Measurements from ENCODE around the gene KCTD1.

Gene KCTD1

DNA sequence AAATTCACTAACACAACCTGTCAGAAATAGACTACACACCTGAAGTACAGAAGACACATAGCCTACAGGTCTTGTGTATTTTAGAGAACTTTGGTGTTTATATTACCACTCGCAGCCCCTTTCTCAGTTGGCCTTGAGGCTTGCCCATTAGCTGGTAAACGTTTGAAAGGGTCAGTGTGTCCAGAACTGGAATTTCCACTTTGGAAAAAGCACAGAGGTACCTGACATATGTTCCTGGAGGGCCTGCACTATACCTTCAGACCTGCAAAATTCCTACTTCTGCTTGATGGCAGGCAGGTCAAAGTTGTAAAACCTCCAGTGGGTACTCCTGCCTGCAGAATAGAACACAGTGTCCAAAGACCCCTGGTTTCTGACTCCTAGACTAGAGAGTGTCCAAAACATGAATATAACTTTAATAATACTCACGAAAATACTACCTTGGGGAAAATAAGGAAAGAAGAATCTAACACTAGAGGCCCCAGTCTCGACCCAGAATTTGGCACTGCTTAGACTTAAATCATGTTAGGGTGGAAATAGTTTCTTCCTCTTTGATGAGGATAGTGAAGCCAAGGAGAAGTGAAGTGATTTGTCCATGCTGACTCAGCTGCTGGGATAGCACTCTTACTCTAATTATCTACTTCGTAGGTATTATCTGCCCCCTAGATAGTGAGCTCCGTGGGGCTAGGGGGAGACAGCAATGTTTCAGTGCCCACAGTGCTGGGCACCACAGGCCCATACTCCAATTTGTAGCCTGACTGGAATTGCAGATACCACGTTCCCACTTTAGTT is 2.8 kb downstream of the KCTD1 start:
- TF ChIP-seq JUND (IDR thresholded peaks at IDR 0.05; ENCODE audit: low read depth) = no peak
- in situ Hi-C loops (cut with HindIII; ENCODE audit: low pct_unique_long_range_greater_than_20kb, low sequenced_read_pairs) = no loop called here
- peak in 1 of 2 experiments; percentile 25 for DNase-seq (ENCODE audit: low read depth in 1 of 2, low spot score in 1 of 2)

DNA sequence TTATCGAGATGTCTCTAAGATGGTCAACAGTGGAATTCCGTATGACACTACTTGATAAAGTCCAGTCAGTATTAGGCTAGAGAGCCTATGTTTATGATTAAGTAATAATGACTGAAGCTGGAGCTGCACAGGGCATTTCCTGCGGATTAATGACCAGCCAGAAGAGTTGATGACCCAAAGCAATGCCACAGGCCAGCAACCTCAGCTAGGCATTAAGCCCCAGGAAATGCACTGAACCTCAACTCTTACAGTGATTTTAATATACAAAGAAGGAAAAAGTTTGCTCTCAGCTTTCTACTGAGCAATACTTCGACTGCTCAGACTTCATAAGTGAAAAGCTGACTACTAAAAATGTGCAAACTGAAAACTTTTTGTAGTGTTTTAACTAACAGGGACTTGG is 3.9 kb downstream of the KCTD1 start:
- in situ Hi-C loops (cut with HindIII; ENCODE audit: low pct_unique_long_range_greater_than_20kb, low sequenced_read_pairs) = no loop called here
- no peak for TF ChIP-seq JUND (IDR thresholded peaks at IDR 0.05; ENCODE audit: low read depth)
- no peak for DNase-seq (ENCODE audit: low read depth in 1 of 2, low spot score in 1 of 2)

DNA sequence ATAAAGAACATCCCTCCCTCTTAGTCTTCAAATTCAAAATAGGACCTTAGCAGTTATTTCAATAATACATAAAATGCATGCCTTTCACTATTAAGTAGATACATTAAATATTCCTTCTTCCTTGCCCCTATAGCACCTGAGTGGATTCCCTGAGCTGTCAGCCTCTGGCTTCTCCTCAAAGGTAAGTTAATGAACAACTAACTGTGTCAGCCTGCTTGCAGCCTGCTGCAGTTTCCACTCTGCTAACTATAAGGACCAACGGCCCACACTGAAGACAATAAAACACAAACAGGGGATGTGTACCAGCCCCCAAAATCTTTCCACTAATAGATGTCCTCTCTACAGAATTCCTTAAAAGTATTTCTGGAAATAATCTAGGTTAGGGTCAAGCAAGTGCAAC is 5.0 kb downstream of the KCTD1 start:
- DNase-seq (ENCODE audit: low read depth in 1 of 2, low spot score in 1 of 2) = no peak
- in situ Hi-C loops (cut with HindIII; ENCODE audit: low pct_unique_long_range_greater_than_20kb, low sequenced_read_pairs) = no loop called here
- TF ChIP-seq JUND (IDR thresholded peaks at IDR 0.05; ENCODE audit: low read depth) = no peak

DNA sequence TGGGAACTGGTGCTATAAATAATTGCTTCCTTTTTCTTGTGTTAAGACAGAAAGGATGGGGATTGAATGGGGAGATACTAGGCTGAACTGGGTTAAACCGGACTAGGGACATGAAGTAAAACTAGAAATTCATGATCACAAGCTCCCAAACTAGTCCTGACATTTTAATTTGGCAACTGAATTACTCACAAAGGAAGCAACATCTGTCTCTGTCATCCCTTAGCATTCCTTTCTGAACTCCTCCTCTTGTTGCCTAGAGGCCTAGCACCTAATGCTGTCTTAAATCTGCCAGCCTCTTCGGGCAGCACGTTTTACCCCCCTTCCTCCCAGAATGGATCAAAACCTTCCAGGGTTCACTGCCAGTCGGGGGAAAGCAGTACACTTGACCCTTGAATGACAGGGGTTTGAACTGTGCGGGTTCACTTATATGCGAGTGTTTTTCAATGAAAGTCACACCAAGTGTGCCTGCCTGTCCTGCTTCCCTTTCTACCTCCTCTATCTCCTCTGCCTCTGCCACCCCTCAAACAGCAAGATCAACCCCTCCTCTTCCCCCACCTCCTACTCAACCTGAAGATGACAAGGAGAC is 8.2 kb downstream of the KCTD1 start:
- peak in 1 of 2 experiments; percentile 22 for DNase-seq (ENCODE audit: low read depth in 1 of 2, low spot score in 1 of 2)
- in situ Hi-C loops (cut with HindIII; ENCODE audit: low pct_unique_long_range_greater_than_20kb, low sequenced_read_pairs) = no loop called here

DNA sequence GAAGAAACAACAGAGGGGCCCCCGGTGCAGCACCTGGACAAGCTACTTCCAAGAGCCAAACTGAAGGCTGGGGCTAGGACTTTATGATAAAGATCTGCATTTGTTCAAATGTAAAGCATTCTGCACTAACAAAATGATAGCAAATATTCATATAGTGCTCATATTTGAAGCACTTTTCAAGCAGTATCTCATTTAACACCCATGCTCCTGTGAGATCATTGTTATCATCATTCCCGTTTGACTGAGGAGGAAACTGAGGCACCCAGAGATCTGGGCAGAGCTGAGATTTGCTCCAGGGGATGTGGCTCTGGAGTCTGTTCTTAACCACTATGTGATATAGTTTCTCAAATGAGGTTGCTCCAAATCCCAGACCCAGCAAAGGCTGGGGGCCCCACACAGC is 9.8 kb downstream of the KCTD1 start:
- in situ Hi-C loops (cut with HindIII; ENCODE audit: low pct_unique_long_range_greater_than_20kb, low sequenced_read_pairs) = no loop called here
- no peak for TF ChIP-seq JUND (IDR thresholded peaks at IDR 0.05; ENCODE audit: low read depth)
- DNase-seq (ENCODE audit: low read depth in 1 of 2, low spot score in 1 of 2) = no peak

More for the DNA sequence above, 8.2 kb downstream of the KCTD1 start:
- TF ChIP-seq JUND (IDR thresholded peaks at IDR 0.05; ENCODE audit: low read depth) = no peak

DNA sequence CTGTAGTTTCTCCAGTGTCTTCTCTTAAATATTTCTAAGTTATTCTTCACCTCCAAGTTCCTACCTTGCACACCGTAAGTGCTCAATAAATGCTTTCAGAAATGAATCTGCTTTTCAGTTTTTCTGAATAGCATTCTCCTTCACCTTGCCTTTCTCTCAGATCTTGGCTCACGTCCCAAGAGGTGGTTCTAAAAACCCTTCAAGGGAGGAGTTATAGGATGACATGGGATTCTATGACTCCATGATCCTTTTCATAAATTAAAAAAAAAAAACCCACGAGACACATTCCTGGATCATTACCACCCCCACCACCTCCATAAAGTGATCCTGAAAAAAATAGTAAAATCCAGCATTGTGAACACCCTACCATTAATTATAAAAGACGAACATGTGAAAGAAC is 11.7 kb downstream of the KCTD1 start:
- no peak for TF ChIP-seq JUND (IDR thresholded peaks at IDR 0.05; ENCODE audit: low read depth)
- DNase-seq (ENCODE audit: low read depth in 1 of 2, low spot score in 1 of 2) = no peak
- in situ Hi-C loops (cut with HindIII; ENCODE audit: low pct_unique_long_range_greater_than_20kb, low sequenced_read_pairs) = no loop called here

DNA sequence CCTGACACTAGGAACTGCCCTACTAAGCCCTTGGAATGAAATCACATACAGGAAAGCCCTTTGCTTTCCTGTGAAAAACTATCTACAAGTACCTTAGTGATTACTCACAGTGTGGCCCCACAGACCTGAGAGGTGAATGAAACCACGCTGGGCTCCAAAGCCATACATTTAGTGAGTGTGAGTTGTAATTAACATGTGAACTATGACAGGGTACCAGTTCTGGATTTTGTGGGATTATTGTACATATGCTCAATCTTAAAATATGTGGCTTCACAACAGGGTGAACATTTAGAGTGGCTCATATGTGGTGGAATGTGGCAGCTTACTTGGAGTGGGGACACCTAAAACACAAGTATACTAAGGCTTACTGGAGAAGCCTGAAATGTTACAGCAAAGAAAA is 12.3 kb downstream of the KCTD1 start:
- DNase-seq (ENCODE audit: low read depth in 1 of 2, low spot score in 1 of 2) = no peak
- in situ Hi-C loops (cut with HindIII; ENCODE audit: low pct_unique_long_range_greater_than_20kb, low sequenced_read_pairs) = no loop called here
- no peak for TF ChIP-seq JUND (IDR thresholded peaks at IDR 0.05; ENCODE audit: low read depth)

DNA sequence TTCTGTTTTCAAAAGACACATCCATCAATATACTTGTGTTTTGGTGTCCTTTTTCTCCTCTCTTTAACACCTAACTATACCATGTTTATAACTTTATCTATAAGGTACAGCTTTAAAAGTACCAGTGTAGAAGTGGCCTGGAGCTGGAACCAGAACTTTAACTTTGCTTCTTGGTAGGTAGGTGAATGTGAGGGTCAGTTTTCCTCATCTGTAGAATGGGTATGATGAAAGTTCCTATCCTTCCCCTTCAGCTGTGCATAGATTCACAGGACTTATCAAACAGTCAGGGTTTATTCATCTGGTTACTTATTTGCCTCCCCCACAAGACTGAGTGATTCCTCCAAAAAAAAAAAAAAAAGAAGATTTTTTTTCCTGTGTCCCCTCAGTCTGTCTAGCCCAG is 12.7 kb downstream of the KCTD1 start:
- no peak for TF ChIP-seq JUND (IDR thresholded peaks at IDR 0.05; ENCODE audit: low read depth)
- in situ Hi-C loops (cut with HindIII; ENCODE audit: low pct_unique_long_range_greater_than_20kb, low sequenced_read_pairs) = no loop called here
- DNase-seq (ENCODE audit: low read depth in 1 of 2, low spot score in 1 of 2) = no peak

DNA sequence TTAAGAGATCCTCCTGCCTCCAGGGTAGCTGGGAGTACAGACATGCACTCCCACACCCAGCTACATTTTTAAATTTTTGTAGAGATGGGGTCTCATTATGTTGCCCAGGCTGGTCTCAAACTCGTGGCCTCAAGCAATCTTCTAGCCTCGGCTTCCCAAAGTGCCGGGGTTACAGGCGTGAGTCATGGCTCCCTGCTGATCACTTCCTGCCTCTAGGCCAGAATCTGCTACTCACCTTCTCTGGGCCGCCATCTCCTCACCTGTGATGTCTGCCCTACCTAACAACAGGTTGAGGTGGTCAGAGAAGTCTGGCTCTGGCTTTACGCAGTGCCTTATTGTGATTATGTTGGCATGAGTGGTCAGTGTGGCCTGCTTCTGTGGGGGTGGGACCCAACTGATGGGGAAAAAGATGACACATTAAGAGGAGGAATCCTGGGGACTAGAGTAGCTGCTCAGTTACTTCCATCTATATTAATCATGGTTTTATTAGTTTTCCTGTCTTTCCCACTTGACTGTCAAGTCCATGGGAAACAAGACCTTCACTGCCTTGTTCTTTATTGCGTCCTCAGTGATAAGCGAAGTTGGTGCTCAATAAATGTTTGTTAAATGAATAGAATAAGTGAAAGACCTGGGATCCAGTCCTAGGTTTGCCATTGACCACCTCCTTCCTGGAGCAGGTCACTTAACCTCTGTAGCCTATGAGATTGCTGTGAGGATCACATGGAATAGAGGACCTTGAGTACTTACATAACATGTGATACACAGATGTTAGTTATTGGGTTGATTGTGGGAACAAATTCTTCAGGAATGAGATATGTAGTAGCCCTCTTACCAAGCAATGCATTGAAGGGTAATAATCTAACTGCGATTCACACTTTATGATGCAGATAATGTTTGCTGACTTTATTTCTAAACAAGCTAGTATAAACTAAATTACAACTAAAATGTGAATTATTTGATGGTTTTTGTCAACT is 15.7 kb downstream of the KCTD1 start:
- in situ Hi-C loops (cut with HindIII; ENCODE audit: low pct_unique_long_range_greater_than_20kb, low sequenced_read_pairs) = no loop called here
- TF ChIP-seq JUND (IDR thresholded peaks at IDR 0.05; ENCODE audit: low read depth) = no peak
- no peak for DNase-seq (ENCODE audit: low read depth in 1 of 2, low spot score in 1 of 2)

DNA sequence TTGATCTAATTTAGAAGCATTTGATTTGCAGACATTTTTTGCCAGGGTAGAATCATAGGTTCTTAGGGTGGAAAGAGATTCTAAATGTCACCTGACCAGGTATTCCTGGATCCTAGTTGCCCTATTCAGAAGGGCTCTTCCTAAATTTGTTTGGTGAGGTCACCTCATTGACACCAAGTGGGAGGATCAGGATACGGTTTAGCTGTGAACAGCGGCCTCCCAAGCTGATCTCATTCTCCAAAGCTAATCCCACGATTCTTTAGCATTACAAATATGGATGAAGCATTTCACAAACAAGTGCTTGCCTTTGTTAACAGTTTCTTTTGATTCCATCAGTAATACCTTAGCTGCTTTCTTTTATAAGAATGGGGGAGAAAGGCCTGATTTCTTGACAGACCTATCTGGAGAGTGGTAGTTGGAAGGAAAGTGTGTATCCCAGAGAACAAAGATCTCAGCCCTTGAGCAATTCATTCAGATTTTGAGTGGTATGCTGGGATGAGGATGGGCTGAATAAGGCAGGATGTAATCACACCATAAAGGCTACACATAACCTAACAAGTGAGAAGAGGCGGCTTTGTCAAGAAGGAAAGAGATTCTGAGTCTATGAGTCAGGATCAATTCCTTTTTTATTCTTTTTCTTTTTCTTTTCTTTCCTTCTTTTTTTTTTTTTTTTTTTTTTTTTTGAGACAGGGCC is 16.6 kb downstream of the KCTD1 start:
- in situ Hi-C loops (cut with HindIII; ENCODE audit: low pct_unique_long_range_greater_than_20kb, low sequenced_read_pairs) = no loop called here
- TF ChIP-seq JUND (IDR thresholded peaks at IDR 0.05; ENCODE audit: low read depth) = no peak
- DNase-seq (ENCODE audit: low read depth in 1 of 2, low spot score in 1 of 2) = no peak

DNA sequence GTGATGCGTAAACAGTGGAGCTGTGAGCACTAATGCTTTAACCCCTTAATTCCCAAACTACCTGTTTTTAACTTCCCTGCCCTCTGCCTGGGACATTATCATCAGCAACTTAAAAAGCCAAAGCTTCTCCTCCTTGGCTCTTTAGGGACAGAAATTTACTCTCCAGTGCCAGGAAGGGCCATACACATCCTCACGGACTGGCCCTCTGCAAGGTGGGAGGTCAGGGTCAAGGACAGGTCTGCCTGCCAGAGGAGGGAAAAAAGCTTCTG is 21.5 kb downstream of the KCTD1 start:
- TF ChIP-seq JUND (IDR thresholded peaks at IDR 0.05; ENCODE audit: low read depth) = no peak
- in situ Hi-C loops (cut with HindIII; ENCODE audit: low pct_unique_long_range_greater_than_20kb, low sequenced_read_pairs) = no loop called here
- DNase-seq (ENCODE audit: low read depth in 1 of 2, low spot score in 1 of 2) = no peak

DNA sequence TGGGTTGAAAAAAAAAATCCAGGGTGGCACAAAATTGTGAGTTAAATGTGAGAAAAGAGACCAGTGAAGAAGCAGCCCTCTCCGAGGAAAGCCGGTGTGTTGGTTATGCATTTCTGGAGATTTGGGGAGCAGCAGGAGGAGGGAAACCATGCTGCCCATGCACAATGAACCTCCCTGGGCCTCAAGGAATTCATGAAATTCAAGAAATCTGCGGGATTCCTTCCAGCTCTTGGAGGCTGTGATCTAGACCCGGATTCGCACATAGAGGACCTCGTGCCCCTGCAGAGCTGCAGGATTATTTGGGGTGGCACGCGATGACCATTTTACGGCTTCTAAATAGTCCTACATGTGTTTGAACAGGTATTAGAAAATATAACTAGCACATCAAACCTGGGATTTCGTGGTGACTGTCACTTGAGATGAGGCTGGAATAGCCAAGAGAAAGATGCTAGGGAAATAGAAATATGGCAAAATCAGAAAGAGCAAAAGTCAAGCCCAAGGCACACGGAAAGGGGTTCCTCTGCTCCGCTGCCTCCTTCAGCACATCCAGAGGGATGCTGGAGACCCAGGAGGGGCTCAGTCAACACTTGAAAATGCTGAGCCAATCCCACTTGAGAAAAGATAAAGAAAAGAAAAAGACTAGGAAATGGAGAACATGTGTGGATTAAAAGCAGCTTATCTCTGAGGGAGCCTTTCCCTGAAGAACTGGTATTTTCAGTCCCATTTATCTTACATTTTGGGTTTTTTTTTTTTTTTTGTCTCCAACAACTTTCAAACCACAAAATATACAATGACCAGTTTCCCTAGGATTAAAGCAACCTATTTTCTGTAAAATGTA is 22.0 kb downstream of the KCTD1 start:
- TF ChIP-seq JUND (IDR thresholded peaks at IDR 0.05; ENCODE audit: low read depth) = no peak
- in situ Hi-C loops (cut with HindIII; ENCODE audit: low pct_unique_long_range_greater_than_20kb, low sequenced_read_pairs) = no loop called here
- DNase-seq (ENCODE audit: low read depth in 1 of 2, low spot score in 1 of 2) = no peak

All from T47D (cell line).